SU-DHL-6 (cell line): ENCODE results near the gene CEL.

Source experiments
- H2AFZ ChIP-seq: fragments of 200-600 bp; sonication (generic); 2 replicates; pipeline ENCODE4 v1.6.1; 2014; ENCODE audit warnings: low read depth, mild to moderate bottlenecking, moderate library complexity, mixed read lengths, antibody characterized with exemption, low read length; ENCODE audit not compliant: severe bottlenecking
- H3F3A ChIP-seq: fragments of 200-600 bp; shearing (Covaris generic); 2 replicates; pipeline ENCODE4 v1.6.0; 2016; ENCODE audit warnings: antibody characterized with exemption, mild to moderate bottlenecking; ENCODE audit not compliant: insufficient read depth
- H3K27ac ChIP-seq: fragments of 200-600 bp; sonication (generic); 2 replicates; pipeline ENCODE4 v1.5.1; 2016; ENCODE audit warnings: low read depth, mild to moderate bottlenecking, low read length, moderate library complexity, mixed read lengths
- H3K27me3 ChIP-seq: fragments of 200-600 bp; sonication (generic), shearing (Covaris generic); 2 replicates; pipeline ENCODE4 v1.6.0; 2014; ENCODE audit warnings: mild to moderate bottlenecking, low read length
- H3K36me3 ChIP-seq: fragments of 200-600 bp; sonication (generic); 2 replicates; pipeline ENCODE4 v1.6.1; 2014; ENCODE audit warnings: mild to moderate bottlenecking, low read length, mixed read lengths
- H3K4me2 ChIP-seq: fragments of 300-600, 200-600 bp; shearing (Covaris generic), sonication (generic); 2 replicates; pipeline ENCODE4 v1.6.0; 2014; ENCODE audit warnings: low read length, low read depth, mild to moderate bottlenecking; ENCODE audit not compliant: poor library complexity, severe bottlenecking
- H3K4me3 ChIP-seq: fragments of 200-600 bp; sonication (generic); 2 replicates; pipeline ENCODE4 v1.5.1; 2014; ENCODE audit warnings: antibody characterized with exemption, low read length, mild to moderate bottlenecking, mixed read lengths; ENCODE audit not compliant: insufficient read depth, poor library complexity, severe bottlenecking
- H3K79me2 ChIP-seq: fragments of 200-600 bp; sonication (generic); 2 replicates; pipeline ENCODE4 v1.6.1; 2014; ENCODE audit warnings: mild to moderate bottlenecking, low read length, moderate library complexity; ENCODE audit not compliant: insufficient read depth
- H3K9ac ChIP-seq: fragments of 200-600 bp; sonication (generic); 2 replicates; pipeline ENCODE4 v1.7.0; 2014; ENCODE audit warnings: mild to moderate bottlenecking, low read length
- H3K9me2 ChIP-seq: fragments of 200-600 bp; sonication (generic); replicated peaks from 2 replicates; pipeline ENCODE4 v1.6.1; 2014; ENCODE audit warnings: low read length; ENCODE audit not compliant: insufficient read depth
- H3K9me3 ChIP-seq: fragments of 200-600 bp; sonication (generic); 2 replicates; pipeline ENCODE4 v1.6.1; 2014; ENCODE audit warnings: low read length, mixed read lengths; ENCODE audit not compliant: insufficient read depth
- H4K20me1 ChIP-seq: fragments of 200-600 bp; sonication (generic); 2 replicates; pipeline ENCODE4 v1.6.1; 2014; ENCODE audit warnings: low read depth, mild to moderate bottlenecking, antibody characterized with exemption, low read length, moderate library complexity, mixed read lengths
- EZH2phosphoT487 ChIP-seq: fragments of 200-600 bp; sonication (generic), shearing (Covaris generic); conservative IDR thresholded peaks from 2 replicates; pipeline ENCODE4 v1.6.1; 2018; ENCODE audit warnings: mild to moderate bottlenecking, antibody characterized with exemption, low read length, moderate library complexity, mixed read lengths
- TF ChIP-seq, protein P1 (sequence below): fragments of 200-600 bp; sonication (generic); IDR thresholded peaks from one replicate; pipeline ENCODE4 v1.5.1; 2017; ENCODE audit warnings: antibody characterized with exemption, mild to moderate bottlenecking, low read length, moderate library complexity; ENCODE audit not compliant: insufficient read depth, poor library complexity, severe bottlenecking

Gene CEL

DNA sequence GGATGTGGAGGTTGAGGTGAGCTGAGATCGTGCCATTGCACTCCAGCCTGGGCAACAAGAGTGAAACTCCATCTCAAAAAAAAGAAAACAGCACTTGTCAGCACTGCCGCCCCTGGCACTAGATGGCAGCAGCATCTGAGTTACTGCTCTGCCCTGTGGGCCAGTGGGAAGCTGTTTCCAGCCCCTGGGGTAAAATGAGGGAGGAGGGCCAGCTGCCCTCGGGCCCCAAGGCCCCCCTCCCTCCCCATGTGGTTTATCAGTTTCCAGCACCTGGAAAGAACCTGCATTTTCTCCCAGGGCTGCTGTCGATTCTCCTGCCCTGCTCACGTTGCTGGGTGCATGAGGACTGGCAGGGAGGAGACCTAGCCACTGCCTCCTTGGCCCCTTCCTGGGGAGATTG lies 13.2 kb upstream of the CEL start:
- no peak overlapping the region for H3K4me3 ChIP-seq
- H3K27ac ChIP-seq, result no peak overlapping the region
- no peaks in the 10 kb centered on the region for H3K36me3 ChIP-seq

DNA sequence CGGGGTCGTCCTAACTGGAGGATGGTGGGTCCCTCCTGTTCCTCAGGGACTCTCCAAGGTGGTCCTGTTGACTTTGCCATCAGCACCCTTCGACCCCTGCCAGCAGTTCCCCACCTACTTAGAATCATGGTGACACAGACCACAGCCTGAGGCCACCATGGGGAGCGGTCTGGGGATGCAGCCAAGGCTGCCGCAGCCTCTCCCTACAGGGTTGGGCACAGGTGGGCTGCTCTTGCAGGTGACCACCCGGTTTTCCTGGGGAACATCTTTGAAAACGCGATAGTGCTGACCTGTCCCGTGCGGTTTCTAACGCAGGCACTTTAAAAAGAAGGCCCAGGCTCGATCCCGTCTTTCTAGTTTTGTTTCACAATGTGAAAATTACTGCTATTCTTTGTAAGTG lies 12.7 kb upstream of the CEL start:
- H3K27ac ChIP-seq, result no peak overlapping the region
- no peak overlapping the region for H3K4me3 ChIP-seq
- H2AFZ ChIP-seq, result no peak overlapping the region
- H3K9ac ChIP-seq, result no peak overlapping the region
- no peaks in the 10 kb centered on the region for H4K20me1 ChIP-seq
- no peaks in the 10 kb centered on the region for H3K9me3 ChIP-seq
- no peaks in the 10 kb centered on the region for H3F3A ChIP-seq
- no peaks in the 10 kb centered on the region for H3K79me2 ChIP-seq
- H3K27me3 ChIP-seq, result no peaks in the 10 kb centered on the region
- no peak overlapping the region for H3K4me2 ChIP-seq
- no peaks in the 10 kb centered on the region for H3K9me2 ChIP-seq
- H3K36me3 ChIP-seq, result no peaks in the 10 kb centered on the region
- TF ChIP-seq EZH2phosphoT487, result no peak
- TF ChIP-seq, protein P1, sequence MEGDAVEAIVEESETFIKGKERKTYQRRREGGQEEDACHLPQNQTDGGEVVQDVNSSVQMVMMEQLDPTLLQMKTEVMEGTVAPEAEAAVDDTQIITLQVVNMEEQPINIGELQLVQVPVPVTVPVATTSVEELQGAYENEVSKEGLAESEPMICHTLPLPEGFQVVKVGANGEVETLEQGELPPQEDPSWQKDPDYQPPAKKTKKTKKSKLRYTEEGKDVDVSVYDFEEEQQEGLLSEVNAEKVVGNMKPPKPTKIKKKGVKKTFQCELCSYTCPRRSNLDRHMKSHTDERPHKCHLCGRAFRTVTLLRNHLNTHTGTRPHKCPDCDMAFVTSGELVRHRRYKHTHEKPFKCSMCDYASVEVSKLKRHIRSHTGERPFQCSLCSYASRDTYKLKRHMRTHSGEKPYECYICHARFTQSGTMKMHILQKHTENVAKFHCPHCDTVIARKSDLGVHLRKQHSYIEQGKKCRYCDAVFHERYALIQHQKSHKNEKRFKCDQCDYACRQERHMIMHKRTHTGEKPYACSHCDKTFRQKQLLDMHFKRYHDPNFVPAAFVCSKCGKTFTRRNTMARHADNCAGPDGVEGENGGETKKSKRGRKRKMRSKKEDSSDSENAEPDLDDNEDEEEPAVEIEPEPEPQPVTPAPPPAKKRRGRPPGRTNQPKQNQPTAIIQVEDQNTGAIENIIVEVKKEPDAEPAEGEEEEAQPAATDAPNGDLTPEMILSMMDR, result no peak

More for the DNA sequence above, 13.2 kb upstream of the CEL start:
- Histone ChIP-seq H3K79me2 (no peaks in the 10 kb centered on the region), H4K20me1 (no peaks in the 10 kb centered on the region), H3F3A (no peaks in the 10 kb centered on the region), H3K9ac (no peak overlapping the region), H3K9me2 (no peaks in the 10 kb centered on the region), H3K27me3 (no peaks in the 10 kb centered on the region), H3K9me3 (no peaks in the 10 kb centered on the region), H2AFZ (no peak overlapping the region), H3K4me2 (no peak overlapping the region)
- TF ChIP-seq, protein P1, result no peak
- TF ChIP-seq EZH2phosphoT487, result no peak

DNA sequence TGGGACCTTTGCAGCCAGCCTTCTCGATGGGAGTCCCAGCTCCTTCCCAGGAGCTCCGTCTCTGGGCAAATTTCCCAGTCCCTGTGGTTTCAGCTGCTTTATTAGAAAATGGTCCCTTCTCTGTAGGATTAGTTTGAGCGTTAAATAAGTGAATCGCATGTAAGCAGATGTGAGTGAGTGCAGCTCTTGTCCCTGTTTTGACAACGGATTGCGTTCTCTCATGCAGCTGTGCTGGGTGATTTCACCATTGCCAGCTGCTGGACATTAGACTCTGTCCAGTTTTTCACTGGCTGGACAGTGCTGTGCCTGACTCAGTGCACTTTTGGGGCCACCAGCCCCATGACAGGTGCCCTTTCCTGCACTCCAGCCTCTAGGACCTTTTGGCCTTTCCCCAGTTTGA lies 11.6 kb upstream of the CEL start:
- no peaks in the 10 kb centered on the region for H3K36me3 ChIP-seq
- H3K27me3 ChIP-seq, result no peaks in the 10 kb centered on the region
- H2AFZ ChIP-seq, result no peak overlapping the region
- H3K9me3 ChIP-seq, result no peaks in the 10 kb centered on the region
- no peaks in the 10 kb centered on the region for H3K9me2 ChIP-seq
- no peak overlapping the region for H3K4me2 ChIP-seq
- no peaks in the 10 kb centered on the region for H3K79me2 ChIP-seq
- no peak overlapping the region for H3K27ac ChIP-seq
- no peak for TF ChIP-seq EZH2phosphoT487
- TF ChIP-seq, protein P1, result no peak
- H3K4me3 ChIP-seq, result no peak overlapping the region
- H4K20me1 ChIP-seq, result no peaks in the 10 kb centered on the region
- H3K9ac ChIP-seq, result no peak overlapping the region
- no peaks in the 10 kb centered on the region for H3F3A ChIP-seq
